HG03108 (cell line): ENCODE data around the gene SLC25A53.
"Not testable (repeated sequence)": the region's sequence is repeated elsewhere in the genome, so short reads cannot be mapped to it uniquely, and the experiment has no call there.

Experiments used
- ATAC-seq: cut with Tn5 transposase; IDR thresholded peaks from one replicate; pipeline ENCODE4 v1.9.1; 2021; ENCODE audit warnings: moderate library complexity; ENCODE audit not compliant: unreplicated experiment

SLC25A53 gene

DNA sequence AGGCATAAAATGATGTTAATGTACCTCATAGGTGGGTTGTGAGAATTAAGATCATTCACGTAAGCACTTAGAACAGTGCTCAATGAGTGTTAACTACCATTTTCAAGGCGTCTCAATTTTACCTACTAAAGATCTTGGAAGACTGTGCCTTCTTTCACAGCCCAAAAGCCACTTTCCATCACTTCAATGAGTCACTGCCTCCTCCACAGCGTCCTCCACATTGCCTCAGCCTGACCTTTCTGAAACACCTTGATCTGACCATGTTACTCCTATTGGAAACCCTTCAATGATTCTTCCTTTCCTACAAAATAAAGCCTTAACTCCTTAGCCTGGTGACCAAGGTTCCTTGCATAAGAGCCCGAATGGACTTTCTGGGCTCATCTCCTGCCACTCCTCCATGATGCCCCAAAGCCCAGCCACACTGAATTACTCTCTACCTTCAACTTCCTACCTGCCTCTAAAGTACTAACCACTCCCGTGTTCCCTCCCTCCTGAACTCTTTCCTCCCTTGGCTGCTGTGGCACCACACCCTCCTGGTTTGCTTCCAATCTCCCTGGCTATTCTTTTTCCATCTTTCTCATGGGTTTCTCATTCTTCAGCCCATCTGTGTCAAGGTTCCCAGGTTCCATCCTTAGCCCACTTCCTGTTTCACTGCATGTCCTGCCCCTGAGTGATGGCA lies 22.1 kb downstream of the SLC25A53 start:
- ATAC-seq, result no peak

GRCh38 chrX:104130808-104131207 lies 26.0 kb downstream of the SLC25A53 start:
- no peak for ATAC-seq

DNA sequence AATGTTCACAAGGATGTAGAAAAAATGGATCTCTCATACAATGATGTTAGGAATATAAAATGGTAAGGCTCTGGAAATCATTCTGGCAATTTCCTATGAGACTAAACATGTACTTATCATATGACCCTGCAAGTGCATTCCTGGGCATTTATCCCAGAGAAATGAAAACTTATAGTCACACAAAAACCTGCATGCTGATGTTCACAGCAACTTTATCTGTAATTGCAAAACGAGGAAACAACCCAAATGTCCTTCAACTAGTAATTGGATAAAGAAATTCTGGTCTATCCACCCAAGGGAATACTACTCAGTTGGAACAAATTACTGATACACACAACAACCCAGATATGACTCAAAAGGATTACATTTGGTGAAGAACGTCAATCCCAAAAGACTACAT lies 30.0 kb downstream of the SLC25A53 start:
- ATAC-seq, result no peak

DNA sequence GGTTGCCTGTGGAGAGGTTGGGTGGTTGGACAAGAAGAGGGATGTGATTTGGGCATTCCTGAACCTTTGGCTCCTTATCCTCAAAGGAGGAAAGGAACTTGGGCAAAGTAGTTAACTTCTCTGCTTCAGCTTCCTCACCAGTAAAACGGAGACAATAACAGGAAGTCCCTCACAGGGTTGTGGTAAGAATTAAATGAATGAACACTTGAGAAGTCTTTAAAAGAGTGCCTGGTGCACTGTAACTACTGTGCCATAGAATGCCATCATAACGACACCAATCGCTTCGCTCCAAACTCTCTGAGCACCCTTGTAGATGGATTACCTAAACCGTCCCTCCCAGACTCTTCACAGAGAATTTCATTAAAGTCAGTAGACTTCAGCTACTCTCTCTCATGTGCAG lies 34.0 kb downstream of the SLC25A53 start:
- no peak for ATAC-seq

- no peak for ATAC-seq
Observed at GRCh38 chrX:104118765-104119164, 38.0 kb downstream of the SLC25A53 start.

DNA sequence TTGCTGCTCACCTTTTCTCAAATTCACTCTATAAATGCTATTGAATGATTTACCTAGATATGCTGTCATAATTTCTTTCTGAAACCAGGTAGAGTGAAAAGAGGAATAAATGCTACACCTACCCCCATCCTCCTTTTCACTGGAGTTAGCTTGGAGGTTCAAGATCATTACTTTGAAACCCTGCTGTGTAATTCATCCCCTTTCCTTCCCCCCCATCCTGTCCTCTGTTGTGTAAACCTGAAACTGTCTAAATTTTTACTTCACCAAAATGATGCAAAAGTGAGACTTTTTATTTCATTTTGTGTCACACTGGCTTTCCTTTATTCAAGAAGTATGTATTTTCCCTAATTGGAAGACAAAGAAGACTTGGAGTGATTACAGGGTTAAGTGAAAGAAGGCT lies 39.0 kb downstream of the SLC25A53 start:
- no peak for ATAC-seq

GRCh38 chrX:104113222-104113965 lies 43.4 kb downstream of the SLC25A53 start:
- peak; percentile 46 for ATAC-seq

DNA sequence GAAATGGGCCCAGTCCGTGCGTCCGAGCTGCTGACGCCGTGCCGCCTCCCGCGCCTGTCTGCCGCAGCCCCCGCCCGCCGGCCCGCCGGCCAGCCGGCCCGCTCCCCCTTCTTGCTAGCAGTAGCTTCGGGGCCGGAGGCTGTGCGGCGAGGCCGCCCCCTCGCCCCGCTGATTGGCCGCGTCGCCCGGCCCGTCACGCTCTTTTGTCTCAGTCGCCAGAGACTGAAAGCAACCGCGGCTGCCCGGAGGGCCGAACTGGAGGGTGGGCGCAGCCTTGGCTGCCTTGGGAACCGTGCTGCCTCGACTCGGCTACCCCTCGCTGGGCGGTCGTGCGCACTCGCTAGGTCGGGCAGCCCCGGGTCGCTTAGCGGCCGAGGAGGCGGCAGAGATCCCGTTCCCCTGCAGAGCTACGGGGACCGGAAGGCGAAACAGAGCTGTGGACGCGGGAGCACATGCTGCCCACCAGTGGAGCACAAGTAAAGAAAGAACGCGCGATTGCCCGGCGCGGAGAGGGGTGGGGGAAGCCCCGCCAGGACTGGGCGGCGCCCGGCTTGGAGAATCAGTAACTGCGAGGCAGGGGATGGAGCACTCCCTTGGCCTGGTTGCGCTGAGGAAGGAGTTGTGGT lies 44.4 kb downstream of the SLC25A53 start, which contains the start of gene ZCCHC18:
Gene ZCCHC18 (plus strand): TSS at position 198 of the 626 bp plus-strand sequence. CDS start 1,589 bp downstream, outside the sequence.
- ATAC-seq, result peak; percentile 54

DNA sequence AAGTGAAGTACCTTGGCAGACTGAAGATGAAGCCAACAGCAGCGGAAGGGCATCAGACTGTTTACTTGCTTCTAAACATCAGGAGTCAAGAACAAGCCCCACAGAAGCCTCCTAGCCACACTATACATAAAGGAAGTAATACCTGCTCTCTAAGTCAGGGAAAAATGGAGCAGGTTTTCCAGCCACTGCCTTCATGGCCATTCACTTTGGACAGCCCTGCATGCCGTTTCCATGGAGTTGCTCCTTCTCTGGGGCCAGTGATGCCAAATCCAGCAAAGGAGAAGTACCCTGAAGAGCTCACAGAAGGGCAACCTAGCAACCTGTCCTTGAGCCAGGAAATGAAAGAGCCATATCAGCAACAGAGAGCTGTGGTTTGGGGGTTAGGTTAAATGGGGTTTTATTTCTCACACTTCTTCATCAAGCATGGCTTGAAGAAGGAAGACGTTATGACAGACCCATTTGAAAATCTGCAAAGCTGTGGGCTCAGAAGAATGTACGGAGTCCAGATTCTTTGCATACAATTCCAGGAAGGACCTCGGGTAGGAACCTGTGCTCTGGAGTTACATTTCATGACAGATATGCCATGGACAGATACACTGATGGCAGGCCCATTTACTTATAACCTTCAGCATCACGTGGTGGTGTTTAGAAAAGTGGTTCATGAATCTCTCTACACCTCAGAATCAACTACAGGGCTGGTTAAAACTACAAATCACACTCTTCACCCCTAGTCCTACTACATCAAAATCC lies 46.1 kb downstream of the SLC25A53 start:
- not testable (repeated sequence) for ATAC-seq

DNA sequence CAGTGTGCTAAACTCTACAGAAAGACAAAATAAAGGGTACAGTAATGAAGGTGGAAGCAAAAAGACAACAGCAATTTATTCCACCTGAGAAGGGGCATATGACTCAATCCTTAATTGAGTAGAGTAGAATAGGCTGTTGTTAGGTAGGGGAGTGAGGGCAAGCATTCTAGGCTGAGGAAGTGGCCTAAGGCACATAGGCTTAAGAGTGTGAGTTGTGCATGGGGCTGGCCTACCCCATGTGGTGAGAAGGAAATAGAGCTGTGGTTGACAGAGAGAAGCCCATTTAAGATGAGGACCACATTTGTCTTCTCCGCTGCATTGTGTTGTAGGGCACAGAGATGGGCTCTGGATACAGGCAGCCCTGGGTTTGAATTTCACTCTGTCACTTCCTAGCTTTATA lies 47.9 kb downstream of the SLC25A53 start:
- ATAC-seq, result no peak

DNA sequence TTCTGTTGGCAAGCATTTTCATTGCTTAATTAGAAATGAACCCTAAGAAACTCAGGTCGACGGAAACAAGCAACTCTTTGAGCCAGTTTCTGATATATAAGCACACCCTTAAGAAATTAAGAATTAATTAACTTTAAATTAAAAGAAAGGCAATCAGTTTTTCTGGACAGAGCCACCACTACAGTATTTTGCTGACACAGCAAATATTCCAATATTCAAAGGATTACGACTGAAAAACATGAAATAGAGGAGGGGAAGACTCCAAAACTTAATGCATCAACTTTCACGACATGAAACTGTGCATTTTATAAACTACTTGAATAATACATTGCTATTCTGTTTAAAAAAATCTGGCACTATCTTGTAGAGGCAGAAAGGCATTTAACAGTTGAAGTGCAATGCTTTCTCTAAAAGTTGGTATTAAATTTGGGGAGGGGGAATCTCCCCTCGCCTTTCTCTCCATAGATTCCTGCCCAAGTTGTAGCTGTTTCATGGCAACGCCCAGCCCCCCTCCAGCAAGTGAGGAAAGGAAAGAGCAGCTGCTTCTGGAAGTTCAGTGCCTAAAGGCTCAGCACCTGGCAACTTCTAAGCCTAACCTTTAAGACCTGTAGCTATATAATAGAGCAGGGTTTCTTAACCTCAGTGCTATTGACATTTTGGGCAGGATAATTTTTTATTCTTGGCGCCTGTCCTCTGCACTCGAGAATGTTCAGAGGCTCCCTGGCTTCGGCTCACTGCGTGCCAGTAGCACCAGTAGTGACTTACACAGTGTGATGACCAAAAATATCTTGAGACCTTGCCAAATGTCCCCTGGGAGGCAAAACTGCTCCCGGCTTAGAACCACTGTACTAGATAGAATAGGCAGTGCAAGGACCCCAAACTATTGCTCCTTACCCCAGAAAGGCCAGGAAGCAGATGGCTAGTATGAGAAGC lies 51.2 kb downstream of the SLC25A53 start:
- no peak for ATAC-seq

GRCh38 chrX:104104676-104105075 lies 52.1 kb downstream of the SLC25A53 start:
- no peak for ATAC-seq

DNA sequence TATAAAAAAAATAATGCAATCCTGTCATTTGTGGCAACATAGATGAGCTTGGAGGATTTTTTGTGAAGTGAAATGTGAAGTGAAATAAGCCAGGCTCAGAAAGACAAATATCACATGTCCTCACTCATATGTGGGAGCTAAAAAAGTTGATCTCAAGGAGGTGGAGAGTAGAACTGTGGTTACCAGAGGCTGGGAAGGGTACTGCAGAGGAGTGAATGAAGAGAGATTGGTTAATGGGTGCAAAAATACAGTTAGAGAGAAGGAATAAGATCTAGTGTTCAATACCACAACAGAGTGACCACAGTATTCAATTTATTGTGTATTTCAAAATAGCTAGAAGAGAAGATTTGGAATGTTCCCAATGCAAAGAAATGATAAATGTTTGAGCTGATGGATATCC lies 57.9 kb downstream of the SLC25A53 start:
- no peak for ATAC-seq

DNA sequence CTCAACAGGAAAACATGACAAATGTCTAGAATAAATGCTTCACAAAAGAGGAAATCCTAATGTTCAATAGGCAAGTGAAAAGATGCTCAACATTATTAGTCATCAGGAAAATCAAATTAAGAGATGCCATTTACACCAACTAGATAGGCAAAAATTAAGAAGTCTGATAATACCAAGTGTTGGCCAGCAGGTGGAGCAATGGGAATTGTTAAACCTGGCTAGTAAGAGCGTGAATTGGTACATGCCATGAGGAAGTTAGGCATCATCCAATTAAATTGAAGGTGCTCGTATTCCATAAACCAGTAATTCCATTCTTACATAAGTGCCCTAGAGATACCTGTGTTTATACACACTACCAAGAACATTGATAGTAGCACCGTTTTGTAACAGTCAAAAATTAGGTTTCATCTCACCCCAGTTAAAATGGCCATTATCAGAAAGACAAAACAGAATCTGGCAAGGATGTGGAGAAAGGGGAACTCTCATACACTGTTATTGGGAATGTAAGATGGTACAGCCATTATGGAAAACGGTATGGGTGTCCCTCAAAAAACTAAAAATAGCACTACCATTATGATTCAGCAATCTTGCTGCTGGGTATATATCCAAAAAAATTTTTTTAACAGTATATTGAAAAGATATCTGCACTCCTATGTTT lies 58.5 kb downstream of the SLC25A53 start:
- ATAC-seq, result peak; percentile 86

DNA sequence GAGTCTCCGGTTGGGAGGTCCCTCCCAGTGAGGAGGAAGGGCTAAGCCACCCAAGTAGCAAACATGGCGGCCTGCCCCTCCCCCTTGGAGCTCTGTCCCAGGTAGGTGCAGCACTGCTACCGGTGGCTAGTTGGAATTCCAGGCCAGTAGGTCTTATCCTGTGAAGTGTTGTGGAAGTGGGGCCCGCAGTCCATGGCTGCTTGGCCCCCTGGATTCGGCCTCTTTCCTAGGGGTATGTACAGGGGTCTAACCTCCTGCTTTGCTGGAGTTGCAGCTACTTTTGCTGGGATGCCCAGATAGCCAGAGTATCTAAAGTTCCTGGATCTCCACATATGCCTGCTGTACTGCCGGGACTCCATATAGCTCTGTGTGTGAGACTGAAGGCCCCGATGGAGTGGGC lies 70.9 kb downstream of the SLC25A53 start:
- ATAC-seq, result no peak

GRCh38 chrX:104085477-104085876 lies 71.3 kb downstream of the SLC25A53 start:
- no peak for ATAC-seq

DNA sequence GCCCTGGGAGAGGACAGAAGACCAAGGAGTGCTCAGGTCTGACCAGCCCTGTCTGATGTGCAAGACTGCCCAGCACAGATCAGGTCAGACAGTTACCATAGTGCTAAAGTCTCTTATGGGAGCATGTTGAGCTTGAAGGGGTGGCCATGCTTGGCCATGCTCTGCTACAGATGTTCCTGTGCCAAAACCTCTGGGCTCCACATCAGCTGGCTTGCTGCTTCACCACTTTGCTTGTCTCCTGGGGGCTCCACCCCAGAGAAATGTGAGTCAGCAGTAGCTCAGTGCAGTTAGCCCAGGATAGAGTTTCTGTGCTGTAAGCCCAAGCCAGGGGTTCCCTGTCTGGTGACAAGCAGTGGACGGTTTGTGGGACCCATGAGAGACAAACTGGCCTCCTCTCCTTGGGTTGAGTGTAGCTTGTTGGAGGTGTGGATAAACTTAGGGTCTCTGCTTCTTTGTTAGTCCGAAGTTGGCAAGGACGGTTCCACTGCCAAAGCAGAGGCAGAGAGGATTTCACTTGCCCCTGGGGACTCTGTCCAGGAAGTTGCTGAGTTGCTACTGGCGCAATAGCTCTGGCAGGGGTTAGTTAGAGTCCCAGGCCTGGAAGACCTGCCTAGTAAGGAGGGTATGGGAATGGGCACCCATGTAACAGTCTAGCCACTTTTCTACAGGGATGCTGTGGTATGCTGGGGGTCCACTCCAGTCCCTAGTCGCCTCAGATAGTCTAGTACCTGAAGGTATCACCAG lies 72.1 kb downstream of the SLC25A53 start:
- no peak for ATAC-seq

DNA sequence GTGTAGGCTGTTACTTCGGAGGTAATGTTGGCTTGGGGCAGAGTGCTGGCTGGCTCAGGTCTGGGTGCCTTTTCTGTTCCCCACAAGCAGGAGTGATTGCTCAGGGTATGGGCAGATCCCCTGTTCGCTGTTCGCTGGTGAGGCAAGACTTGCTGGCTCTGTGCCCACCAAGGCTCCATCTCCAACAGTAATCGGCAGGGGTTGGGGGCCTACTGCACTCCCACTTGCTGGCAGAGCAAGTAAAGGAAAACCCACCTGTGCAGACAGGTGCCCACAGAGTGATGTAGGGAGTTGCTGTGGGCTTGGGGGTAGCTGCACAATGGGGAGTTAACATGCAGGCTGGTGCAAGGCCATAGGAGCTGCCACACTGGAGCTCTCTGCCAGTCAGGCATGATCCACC lies 72.7 kb downstream of the SLC25A53 start:
- no peak for ATAC-seq

DNA sequence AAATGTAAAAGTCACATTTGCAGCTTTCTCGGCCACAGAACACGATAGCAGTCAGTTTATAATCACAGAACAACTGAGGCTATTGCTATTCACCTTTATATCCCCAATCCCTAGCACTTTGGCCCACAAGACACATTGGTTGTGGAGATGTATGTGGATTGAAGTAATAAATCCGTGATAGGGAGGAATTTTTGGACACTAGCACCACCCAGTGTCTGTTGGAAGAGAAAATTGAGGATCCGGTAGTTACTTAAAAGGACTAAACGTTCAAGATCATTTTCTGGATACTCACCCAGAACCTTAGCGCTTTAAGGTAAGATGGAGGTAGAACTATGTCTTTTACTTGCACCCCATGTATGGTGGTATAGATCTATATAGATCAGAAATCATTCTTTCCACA lies 79.0 kb downstream of the SLC25A53 start:
- not testable (repeated sequence) for ATAC-seq
